A673 (cell line): ENCODE results near the gene TMEM74B. TPM values are rescaled to one million over a fixed set of nuclear protein-coding genes. Genes with fewer than 3 reads are reported as not detected.

Source experiments
- BruUV-seq: library from RNA; stranded (reverse); fragments of 400-500 nt; replicated peaks from 2 replicates; lab custom pipeline; 2021; lab: Mats Ljungman, UMichigan
- CTCF ChIA-PET: fragments of 300-600 bp; sonication (Branson Sonifier 250); formaldehyde crosslinking; loops from one replicate; lab custom pipeline; 2022; ENCODE audit warnings: antibody characterized with exemption; lab: Charles Lee
- POLR2A ChIA-PET: fragments of 300-600 bp; sonication (Branson Sonifier 250); formaldehyde crosslinking; loops from one replicate; lab custom pipeline; 2022; ENCODE audit warnings: antibody characterized with exemption; ENCODE audit not compliant: low non-redundant PET; lab: Charles Lee
- DNase-seq: peaks from one replicate; pipeline ENCODE4 v3.0.0-alpha.2; 2015; ENCODE audit warnings: low spot score
- H3K27ac ChIP-seq: fragments of 200-600 bp; sonication (generic); 2 replicates; pipeline ENCODE4 v1.5.1; 2016; ENCODE audit warnings: mixed run types, low read depth, mild to moderate bottlenecking, mixed read lengths, antibody characterized with exemption, low read length; ENCODE audit not compliant: poor library complexity, severe bottlenecking
- H3K27me3 ChIP-seq: fragments of 200-600 bp; sonication (generic); replicated peaks from 2 replicates; pipeline ENCODE4 v1.6.1; 2017; ENCODE audit warnings: mixed run types, low read depth, mild to moderate bottlenecking, mixed read lengths, antibody characterized with exemption, low read length; ENCODE audit not compliant: insufficient read depth, poor library complexity
- H3K36me3 ChIP-seq: fragments of 200-600 bp; sonication (generic); 2 replicates; pipeline ENCODE4 v1.6.1; 2016; ENCODE audit warnings: mixed run types, mild to moderate bottlenecking, mixed read lengths, antibody characterized with exemption, low read length; ENCODE audit not compliant: insufficient read depth, poor library complexity, severe bottlenecking
- H3K4me1 ChIP-seq: fragments of 200-600 bp; sonication (generic); 2 replicates; pipeline ENCODE4 v1.6.1; 2017; ENCODE audit warnings: mixed run types, mild to moderate bottlenecking, mixed read lengths, antibody characterized with exemption, low read length; ENCODE audit not compliant: insufficient read depth, poor library complexity, severe bottlenecking
- H3K4me3 ChIP-seq: fragments of 200-600 bp; sonication (generic); 2 replicates; pipeline ENCODE4 v1.5.1; 2016; ENCODE audit warnings: low read depth, mixed run types, mild to moderate bottlenecking, mixed read lengths, low read length; ENCODE audit not compliant: poor library complexity, severe bottlenecking
- H3K9me3 ChIP-seq: fragments of 200-600 bp; sonication (generic); 2 replicates; pipeline ENCODE4 v1.6.1; 2016; ENCODE audit warnings: mixed run types, low read depth, mild to moderate bottlenecking, mixed read lengths, antibody characterized with exemption, low read length; ENCODE audit not compliant: poor library complexity, severe bottlenecking
- CTCF ChIP-seq: fragments of 300-800, 200-600 bp; sonication (generic); conservative IDR thresholded peaks from 2 replicates; pipeline ENCODE4 v1.5.1; 2017; ENCODE audit warnings: low read depth, mild to moderate bottlenecking, antibody characterized with exemption, low read length, moderate library complexity, mixed read lengths
- EZH2 ChIP-seq: fragments of 200-600 bp; sonication (generic); IDR thresholded peaks from 2 replicates; pipeline ENCODE4 v1.6.1; 2017; ENCODE audit warnings: borderline replicate concordance, low read depth, mild to moderate bottlenecking, mixed read lengths, antibody characterized with exemption, low read length; ENCODE audit not compliant: poor library complexity, severe bottlenecking
- intact Hi-C: fragments of 100-400 bp; cut with micrococcal nuclease; formaldehyde crosslinking; loops from one replicate; pipeline ENCODE4 v1.10.0; 2022; ENCODE audit not compliant: unreplicated experiment
- total RNA-seq: library from RNA; stranded (reverse); gene quantifications from 2 replicates; pipeline ENCODE4 v1.2.3, GENCODE V29; 2021

The TMEM74B gene
- total RNA-seq, 1 experiment from 2014 or later, result not detected

GRCh38 chr20:1197801-1198200 is 13.0 kb upstream of the TMEM74B start:
- DNase-seq, result no peak
- no peaks in the 10 kb centered on the region for H3K27me3 ChIP-seq
- H3K4me3 ChIP-seq, result no peak overlapping the region
- TF ChIP-seq EZH2, result no peak
- TF ChIP-seq CTCF, result no peak
- H3K27ac ChIP-seq, result no peak overlapping the region
- intact Hi-C loops, result no loop called here
- CTCF ChIA-PET, result no interaction called here
- H3K9me3 ChIP-seq, result no peaks in the 10 kb centered on the region
- no TSS peak for BruUV-seq
- no peaks in the 10 kb centered on the region for H3K36me3 ChIP-seq
- no peaks in the 10 kb centered on the region for H3K4me1 ChIP-seq
- POLR2A ChIA-PET, result no interaction called here

- Histone ChIP-seq H3K36me3 (no peaks in the 10 kb centered on the region), H3K27me3 (no peaks in the 10 kb centered on the region), H3K4me3 (no peak overlapping the region), H3K9me3 (no peaks in the 10 kb centered on the region), H3K27ac (no peak overlapping the region), H3K4me1 (no peaks in the 10 kb centered on the region)
- intact Hi-C loops, result no loop called here
- DNase-seq, result no peak
- TF ChIP-seq EZH2 (no peak), CTCF (no peak)
- ChIA-PET CTCF (no interaction called here), POLR2A (no interaction called here)
- no TSS peak for BruUV-seq
Observed at GRCh38 chr20:1196634-1197033, 11.9 kb upstream of the TMEM74B start.

GRCh38 chr20:1195226-1195625 is 10.4 kb upstream of the TMEM74B start:
- H3K4me1 ChIP-seq, result no peaks in the 10 kb centered on the region
- CTCF ChIA-PET, result no interaction called here
- BruUV-seq, result no TSS peak
- POLR2A ChIA-PET, result no interaction called here
- H3K4me3 ChIP-seq, result no peak overlapping the region
- no peak overlapping the region for H3K27ac ChIP-seq
- intact Hi-C loops, result no loop called here
- DNase-seq, result no peak
- no peaks in the 10 kb centered on the region for H3K27me3 ChIP-seq
- no peaks in the 10 kb centered on the region for H3K36me3 ChIP-seq
- TF ChIP-seq CTCF, result no peak
- TF ChIP-seq EZH2, result no peak
- no peaks in the 10 kb centered on the region for H3K9me3 ChIP-seq
